Endometrium (tissue), 2 donors: Measurements from ENCODE around the gene CRAMP1.

Source experiments
- FAIRE-seq: peaks from 2 replicates; lab custom pipeline; 2012; peaks lifted over from hg19 to GRCh38; lab: Jason Lieb, UNC
- donor health status: control.
- donor health status: control.

CRAMP1 gene

DNA sequence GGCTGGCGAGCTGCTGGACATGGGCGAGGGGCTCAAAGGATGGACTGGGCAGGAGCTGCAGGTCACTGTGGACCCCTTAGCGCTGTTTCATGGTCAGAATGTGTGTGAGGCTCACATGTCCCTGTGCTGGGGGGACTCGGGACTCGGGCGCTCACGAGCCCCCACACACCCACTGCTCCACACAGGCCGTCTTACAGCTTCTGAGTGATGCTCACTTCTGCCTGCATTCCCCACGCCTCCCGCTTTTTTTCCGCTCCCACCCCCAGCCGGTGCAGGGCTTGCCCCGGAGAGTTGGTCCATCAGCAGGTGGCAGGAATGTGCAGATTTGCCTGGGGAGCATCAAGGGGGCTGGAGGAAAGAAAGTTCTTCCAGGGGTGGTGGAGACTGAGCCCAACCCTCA, 45.7 kb downstream of the CRAMP1 start:
- FAIRE-seq: no peak

DNA sequence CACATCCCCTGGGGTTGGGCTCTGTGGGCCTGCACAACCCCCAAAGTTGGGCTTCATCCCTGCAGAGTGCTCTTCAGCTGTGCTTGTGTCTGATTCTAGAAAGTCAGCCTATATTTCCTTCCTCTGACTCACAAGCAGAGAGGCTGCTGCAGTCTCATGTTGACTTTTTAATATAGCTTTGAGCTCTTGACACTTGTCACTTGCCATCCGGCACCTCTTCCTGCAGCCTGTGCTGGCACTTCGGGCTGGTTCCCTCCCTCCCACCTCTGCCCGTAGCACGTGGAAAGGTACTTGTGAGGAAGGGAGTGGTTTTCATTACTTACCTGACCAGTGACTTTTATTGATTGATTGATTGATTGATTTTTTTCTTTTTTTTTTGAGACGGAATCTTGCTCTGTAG, 46.9 kb downstream of the CRAMP1 start:
- FAIRE-seq: no peak

DNA sequence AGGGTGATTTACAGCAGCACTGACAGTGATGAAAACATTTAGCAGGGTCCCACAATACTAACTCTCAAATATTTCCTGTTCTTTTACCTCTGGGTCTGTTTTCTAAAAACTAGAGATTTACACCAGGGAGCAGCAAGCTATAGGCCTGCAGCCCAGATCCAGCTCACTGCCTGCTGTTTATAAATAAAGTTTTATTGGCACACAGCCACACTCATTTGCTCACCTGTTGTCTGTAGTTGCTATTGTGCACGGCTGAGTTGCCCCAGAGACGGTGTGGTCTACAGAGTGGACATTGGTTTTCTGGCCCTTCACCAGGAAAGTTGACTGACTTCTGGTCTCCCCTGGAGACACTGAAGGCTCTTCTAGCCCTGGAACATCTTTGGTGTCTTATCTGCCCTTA, 49.7 kb downstream of the CRAMP1 start:
- FAIRE-seq: no peak

DNA sequence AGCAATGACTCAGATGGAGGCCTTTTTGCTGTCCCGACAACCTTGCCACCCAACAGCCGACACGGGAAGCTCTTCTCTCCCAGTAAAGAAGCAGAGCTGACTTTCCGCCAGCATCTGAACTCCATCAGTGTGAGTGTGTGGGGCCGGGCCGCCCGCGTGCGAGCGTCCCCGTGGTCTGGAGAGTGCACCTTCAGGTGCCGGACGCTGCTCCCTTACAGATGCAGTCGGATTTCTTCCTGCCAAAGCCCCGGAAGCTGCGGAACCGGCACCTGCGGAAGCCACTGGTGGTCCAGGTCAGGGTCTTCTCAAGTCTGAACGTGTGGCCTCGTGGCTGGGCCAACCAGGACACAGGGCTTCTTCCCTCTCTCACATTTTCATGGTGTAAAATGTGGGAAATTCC, 50.4 kb downstream of the CRAMP1 start:
- no peak for FAIRE-seq

DNA sequence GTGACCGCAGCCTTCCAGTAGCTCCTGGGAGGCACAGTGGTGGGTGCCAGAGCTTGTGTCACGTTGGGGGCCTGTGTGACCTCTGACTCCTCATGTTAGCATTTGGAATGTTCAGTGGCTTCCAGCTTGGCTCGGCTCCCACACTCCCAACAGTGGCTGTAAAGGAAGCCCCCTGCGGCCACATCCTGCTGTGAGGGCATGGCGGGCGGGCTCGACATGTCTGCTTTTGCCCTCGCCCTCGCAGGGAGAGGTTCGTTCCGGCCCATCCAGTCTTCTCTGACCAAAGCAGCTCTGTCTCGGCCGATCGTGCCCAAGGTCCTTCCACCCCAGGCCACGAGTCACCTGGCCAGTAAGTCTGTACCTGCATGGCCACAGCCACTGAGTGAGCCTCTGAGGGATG, 53.7 kb downstream of the CRAMP1 start:
- no peak for FAIRE-seq

DNA sequence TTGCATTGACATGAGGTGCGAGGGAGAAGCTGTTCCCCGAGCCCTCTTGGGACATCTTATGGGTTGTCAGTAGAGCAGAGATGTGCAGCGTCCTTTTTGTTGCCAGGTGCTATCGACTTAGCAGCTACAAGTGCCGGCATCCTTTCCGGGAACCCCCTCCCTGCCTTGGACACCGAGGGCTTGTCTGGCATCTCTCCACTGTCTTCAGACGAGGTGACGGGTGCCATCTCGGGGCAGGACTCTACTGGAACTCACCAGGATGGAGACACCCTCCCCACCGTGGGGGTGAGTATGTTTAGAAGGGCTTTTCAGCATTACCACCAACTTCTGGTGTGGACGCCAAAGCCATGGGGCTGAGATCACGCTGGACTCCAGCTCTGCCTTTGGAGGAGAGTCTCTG, 54.2 kb downstream of the CRAMP1 start:
- FAIRE-seq: no peak

DNA sequence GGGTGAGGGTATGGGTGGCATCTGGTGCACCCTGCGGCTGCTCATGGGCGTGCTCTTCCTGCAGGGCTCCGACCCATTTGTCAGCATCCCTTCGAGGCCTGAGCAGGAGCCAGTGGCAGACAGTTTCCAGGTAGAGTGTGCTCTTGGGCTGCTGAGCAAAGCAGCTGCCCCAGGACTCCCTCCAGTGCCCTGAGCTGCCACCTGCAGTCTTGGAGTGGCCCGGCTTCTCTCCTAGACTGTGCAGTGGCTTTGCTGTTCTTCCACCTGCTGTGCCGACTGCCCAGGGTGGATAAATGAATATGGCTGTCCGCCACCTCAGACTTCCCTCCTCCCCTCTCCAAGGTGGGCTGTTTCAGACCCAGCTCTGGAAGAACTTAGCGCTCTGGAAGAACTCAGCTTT, 55.1 kb downstream of the CRAMP1 start:
- no peak for FAIRE-seq

DNA sequence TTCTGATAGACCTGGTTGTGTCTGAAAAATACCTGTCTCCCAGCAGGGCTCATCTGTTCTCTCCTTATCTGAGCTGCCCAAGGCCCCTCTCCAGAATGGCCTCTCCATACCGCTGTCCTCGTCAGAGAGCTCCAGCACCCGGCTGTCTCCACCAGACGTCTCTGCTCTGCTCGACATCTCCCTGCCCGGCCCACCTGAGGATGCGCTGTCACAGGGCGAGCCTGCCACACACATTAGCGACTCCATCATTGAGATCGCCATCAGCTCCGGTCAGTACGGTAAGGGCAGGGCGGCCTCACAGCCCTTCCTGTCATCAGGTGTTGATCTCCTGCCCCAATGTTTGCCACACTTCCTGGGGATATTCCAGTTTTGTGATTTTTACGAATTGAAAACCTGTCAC, 55.8 kb downstream of the CRAMP1 start:
- no peak for FAIRE-seq

DNA sequence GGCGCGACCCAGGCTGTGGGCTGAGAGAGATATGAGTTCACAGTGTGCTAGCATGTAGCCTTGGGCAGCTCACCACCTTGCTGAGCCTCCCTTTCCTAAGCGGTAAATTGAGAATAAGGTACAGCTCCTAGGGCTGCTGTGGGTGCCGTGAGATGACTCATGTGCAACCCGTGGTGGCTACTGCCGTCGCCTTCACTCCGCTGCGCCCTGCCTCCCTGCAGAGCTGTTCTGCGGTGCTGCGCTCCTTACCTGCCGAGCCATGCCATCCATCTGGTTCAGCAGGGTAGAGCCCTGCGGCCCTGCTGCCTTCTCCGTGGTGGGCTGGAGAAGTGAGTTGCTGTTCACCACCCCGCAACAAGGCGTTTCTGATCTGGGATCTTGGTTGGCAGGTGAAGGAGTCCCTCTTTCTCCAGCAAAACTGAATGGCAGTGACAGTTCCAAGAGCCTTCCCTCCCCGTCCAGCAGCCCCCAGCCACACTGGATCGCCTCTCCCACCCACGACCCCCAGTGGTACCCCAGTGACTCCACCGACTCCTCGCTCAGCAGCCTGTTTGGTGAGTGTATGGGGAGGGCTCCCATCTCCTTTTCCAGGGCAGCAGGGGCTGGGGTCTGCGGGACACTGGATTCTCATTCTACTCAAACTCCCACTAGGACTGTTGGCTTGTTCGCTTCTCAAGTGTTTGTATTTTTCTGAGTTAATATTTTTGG, 56.6 kb downstream of the CRAMP1 start:
- FAIRE-seq: no peak

DNA sequence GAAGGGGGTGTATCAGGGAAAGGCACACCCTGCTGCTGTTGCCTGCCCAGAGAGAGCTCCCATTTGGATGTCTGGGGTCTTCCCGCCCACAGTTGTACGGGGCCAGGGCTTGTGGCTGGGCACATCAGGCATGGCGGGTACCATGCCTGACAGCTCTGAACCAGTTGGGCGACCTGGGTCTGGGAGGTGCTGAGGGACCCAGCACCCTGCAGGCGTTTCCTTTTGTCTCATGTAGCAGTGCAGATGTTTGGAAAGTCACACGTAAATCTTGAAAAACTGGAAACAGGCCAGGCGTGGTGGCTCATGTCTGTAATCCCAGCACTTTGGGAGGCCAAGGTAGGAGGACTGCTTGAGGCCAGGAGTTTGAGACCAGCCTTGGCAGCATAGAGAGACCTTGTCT, 57.5 kb downstream of the CRAMP1 start:
- no peak for FAIRE-seq

DNA sequence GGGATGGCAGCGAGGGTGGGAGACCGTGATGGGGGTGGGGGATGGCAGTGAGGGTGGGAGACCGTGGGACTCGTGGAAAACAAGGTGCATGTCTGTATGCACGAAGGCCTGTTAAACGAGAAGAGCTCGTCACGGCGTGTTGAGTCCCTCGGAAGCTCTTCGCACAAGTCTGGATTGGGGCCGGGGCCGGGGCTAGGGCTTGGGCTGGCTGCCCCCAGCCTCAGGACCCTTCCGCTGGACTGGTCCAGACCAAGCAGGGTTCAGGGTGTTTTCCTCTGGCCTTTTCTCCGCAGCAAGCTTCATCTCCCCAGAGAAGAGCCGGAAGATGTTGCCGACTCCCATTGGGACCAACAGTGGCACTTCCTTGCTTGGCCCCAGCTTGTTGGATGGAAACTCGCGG, 58.2 kb downstream of the CRAMP1 start:
- no peak for FAIRE-seq

DNA sequence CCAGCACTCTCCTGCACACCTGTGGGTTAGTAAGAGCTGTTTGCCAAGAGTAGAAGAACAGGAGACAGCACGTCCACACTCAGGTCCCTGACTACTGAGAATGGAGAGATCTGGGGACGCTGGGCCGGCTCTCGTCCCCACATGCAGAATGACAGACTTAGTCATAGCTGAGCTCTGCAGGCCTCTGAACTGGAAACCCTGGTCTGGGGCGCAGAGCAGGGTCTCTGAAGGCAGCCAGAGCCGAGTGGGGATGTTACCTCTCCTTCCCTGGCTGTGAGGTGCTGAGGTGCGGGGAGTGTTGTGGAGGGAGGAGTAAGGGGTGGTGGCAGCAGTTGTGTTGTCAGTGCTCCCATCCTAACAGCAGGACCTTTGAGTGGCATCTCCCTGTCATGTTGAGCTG, 58.7 kb downstream of the CRAMP1 start:
- no peak for FAIRE-seq

DNA sequence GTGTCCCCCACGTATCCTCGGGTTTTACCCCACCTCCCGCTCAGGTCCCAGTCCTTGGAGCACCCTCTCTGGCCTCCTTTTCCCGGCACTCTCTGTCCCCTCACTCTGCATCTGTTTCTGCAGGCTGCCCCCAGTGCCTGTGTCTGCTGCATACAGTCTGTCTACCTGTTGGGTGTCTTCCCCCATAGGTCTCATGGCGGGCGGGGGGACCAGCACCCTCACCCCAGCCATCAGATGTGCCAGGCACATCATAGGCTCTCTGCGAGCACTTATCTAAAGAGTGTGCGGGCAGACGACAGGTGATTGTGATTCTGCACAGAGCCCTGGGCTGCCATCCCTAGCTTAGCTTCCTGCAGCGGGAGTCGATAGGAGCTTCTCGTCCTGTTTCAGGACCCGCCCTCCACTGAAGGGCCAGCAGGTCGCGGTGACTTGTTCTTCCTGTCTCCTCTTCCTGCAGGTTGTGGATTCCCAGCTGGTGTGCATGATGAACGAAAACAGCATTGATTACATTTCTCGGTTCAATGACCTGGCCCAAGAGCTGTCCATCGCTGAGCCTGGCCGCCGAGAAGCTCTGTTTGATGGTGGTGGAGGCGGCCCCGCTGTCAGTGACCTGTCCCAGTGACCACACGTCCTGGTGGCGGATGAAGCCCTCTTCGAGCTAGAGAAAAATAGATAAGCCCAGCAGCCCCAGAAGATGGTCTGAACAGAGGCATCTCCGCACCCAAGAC, 61.4 kb downstream of the CRAMP1 start:
- FAIRE-seq: no peak

DNA sequence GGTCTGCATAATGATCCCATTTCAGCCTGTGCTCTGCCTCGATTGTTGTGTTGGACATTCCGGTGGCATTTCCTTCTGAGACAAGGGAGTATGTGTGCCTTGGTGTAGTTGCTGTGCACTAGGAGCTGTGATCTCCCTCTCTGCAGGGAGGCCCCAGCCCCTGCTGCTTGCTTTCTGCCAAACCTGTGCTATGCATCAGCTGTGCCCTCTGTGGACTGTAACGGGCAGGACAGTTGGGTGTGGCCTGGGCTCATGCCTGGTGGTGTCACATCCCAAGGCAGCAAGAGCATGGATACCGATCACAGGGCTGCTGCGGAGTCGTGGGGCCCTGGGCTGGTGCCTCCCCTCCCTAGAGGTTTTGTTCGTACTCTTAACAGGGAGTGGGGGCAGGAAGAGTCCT, 62.1 kb downstream of the CRAMP1 start:
- FAIRE-seq: no peak

DNA sequence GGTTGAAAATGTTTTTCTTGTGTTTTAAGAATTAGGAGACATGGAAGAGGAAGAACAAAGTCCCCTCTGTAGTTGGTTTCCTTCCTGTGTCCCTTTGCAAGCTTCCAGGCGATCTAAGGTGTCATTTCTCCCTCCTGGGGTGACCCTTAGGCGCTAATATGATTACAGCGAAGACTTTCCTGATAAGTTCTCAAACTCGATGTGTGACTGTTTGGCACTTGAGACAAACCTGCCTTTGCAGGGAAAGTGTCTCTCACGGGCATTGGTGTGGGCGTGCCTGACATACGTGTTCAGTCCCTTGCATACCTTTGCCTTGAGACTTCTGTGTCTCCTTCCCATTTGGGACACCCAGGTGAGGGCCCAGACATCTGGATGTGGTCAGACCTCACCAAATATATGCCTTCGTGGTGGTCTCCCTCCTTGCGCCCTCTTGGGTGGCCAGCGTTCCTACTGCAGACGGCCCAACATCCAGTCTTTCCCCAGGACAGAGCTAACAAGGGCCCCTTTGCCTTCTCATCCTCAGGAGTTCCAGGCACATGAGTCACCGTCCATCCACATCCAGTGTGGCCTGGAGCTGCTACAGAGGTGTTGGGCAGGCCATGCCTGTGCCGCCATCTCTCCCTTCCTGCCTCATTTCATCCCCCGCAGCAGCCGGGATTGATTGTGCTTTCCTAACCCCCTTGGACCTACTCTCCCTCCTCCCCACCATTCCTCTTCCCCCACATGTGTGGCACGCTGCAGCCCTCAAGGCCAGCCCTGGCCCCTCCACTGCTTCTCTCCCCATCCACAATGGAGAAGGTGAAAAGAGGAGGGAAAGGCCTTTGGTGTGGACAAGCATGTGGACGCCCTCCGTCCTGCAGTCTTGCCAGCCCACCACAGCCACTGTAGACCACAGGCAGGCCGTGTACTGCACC, 62.8 kb downstream of the CRAMP1 start:
- FAIRE-seq: no peak

DNA sequence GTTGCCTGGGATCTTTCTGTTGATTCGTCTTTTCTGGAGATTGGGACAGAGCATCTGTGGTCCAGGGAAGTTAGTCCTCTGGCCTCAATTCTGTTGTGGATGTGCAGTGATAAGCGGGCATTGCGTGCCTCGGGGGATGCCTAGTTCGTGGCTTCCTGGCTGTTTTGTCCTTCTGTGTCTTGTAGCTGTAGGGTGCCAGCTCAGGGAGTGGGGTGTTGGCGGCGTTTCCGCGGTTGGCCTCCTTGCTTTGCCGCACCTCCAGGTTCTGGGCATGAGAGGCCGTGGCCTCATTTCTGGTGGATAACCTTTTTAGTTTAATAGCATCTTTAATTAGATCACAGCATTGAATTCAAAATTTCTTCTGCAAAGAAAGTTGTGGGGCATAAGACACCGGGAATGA, 64.5 kb downstream of the CRAMP1 start:
- FAIRE-seq: no peak

DNA sequence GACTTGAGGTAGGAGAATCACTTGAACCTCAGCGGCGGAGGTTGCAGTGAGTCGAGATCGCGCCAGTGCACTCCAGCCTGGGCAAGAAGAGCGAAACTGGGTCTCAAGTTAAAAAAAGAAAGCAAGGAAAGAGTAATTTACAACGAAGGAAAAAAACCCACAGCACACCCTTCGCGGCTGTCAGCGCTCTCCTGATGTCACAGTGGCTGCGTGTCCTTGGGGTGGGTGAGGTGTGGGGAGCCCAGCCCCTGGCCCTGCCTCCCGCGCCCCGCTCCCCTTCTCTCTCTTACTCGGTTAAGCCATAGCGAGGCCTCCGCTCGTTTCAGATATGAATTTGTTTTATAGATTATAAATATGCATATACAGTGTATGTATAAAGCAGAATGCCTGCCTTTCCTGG, 65.2 kb downstream of the CRAMP1 start:
- no peak for FAIRE-seq

DNA sequence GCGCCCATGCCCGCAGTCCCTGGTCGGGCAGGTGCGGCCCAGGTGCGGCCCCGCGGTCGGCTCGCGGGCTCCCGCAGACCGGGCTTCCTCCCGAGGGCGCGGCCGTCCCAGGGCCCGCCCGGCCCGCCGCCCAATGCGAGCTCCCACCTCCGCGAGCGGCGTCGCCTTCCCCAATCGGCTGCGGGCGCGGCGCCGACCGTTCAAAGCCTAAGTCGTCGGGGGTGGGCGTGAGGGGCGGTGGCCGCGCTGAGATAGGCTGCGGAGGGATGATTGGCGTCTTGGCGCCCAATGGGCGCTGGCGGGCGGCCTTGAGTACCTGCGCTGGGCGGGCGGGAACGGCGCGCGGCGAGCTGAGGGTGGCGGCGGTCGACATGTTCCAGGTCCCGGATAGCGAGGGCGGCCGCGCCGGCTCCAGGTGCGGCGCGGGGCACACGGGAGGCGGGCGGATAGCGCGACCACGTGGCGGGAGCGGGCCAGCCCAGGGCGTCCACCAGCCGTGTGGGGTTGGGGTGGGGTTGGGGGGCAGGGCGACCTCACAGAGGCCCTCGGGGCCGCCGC, 65.9 kb downstream of the CRAMP1 start, which contains the start of gene JPT2:
JPT2 (plus strand) TSS at position 338 of the 558 bp plus-strand sequence; CDS start at position 372, 34 bp downstream.
- FAIRE-seq: no peak

DNA sequence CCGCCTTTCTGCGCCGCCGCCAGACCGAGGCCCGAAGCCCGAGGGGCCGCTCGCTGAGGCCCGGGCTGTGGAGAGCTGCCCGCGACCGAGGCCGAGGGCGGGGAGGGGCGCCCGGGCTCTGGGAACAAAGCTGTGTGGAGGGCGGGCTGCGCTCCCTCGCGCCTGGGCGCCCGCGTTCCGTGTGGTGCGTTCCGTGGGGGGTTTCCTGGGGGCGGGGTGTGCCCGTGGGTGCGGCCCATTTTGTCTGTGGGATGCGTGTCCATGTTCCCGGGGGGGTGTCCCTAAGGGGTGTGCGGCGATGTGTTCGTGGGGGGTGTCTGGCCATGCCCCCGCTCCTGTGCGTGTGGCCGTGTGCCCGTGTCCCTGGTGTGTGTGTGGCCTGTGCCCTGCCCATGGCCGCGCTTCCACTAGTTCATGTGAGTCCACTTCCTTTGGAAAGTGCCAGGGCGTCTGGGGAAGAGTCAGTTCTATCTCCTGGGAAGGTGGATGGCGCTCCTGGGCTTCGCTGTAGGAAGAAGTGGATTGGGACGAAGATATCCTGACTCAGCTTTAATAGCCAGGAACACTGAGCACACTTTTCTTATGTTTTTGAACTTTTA, 66.4 kb downstream of the CRAMP1 start:
- no peak for FAIRE-seq

DNA sequence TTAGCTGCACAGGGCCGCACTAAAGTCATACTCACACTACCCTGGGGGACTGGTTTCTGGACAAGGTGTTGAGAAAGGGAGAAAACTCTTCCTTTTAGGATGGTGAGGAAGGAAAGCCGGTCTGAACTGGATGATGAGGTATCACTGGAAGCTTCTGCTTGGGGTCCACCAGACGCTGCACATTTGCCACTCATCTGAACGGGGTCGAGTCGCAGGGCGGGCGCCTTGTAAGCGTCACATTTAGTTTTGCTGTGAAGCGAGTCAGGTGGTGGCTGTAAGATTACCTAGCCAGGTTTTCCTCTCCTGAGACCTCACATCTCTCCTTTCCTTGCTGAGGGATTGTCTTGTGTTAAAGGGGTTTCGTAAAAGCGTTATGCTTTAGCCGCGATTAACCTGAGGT, 68.2 kb downstream of the CRAMP1 start:
- no peak for FAIRE-seq

DNA sequence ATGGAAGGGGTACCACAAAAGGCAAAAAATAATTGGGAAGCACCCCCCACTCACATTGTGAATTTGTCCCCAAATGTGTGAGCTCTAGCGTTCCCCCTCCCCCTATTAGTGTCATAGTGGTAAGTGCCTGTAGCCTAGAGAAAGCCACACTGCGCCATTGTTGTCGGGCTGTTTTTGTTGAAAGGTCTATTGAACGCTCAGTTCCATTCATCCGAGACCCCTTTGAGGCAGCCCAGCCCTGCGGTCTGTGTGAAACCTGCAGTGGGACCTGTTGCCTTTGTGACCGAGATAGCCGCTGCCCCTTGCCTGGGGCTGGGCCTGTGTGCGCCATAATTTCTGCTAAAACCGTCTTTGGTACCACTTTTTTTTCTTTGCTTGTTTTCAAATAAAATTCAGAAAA, 68.9 kb downstream of the CRAMP1 start:
- FAIRE-seq: no peak
